Adipocyte (in vitro differentiated cells): ENCODE results near the gene RSU1.
"Not testable (repeated sequence)": the region's sequence is repeated elsewhere in the genome, so short reads cannot be mapped to it uniquely, and the experiment has no call there.

Experiments
- DNase-seq: peaks from one replicate; pipeline ENCODE4 v3.0.0-alpha.2; 2015; ENCODE audit warnings: low read depth
- H3K27me3 ChIP-seq: replicated peaks from 2 replicates; pipeline ENCODE4 v1.7.0; 2013; ENCODE audit warnings: mild to moderate bottlenecking, low read length, moderate library complexity; ENCODE audit not compliant: control insufficient read depth, insufficient read depth
- H3K36me3 ChIP-seq: 2 replicates; pipeline ENCODE4 v1.7.0; 2013; ENCODE audit warnings: low read length, mild to moderate bottlenecking, moderate library complexity; ENCODE audit not compliant: control insufficient read depth, insufficient read depth, severe bottlenecking
- H3K4me1 ChIP-seq: 2 replicates; pipeline ENCODE4 v1.7.0; 2013; ENCODE audit warnings: mild to moderate bottlenecking, low read length, moderate library complexity; ENCODE audit not compliant: control insufficient read depth, insufficient read depth
- H3K4me3 ChIP-seq: 2 replicates; pipeline ENCODE4 v1.7.0; 2013; ENCODE audit warnings: mild to moderate bottlenecking, low read length, moderate library complexity
- H3K9ac ChIP-seq: 2 replicates; pipeline ENCODE4 v1.7.0; 2013; ENCODE audit warnings: mild to moderate bottlenecking, low read length, moderate library complexity
- H3K9me3 ChIP-seq: 2 replicates; pipeline ENCODE4 v1.7.0; 2013; ENCODE audit warnings: mild to moderate bottlenecking, low read length, moderate library complexity; ENCODE audit not compliant: control insufficient read depth

The RSU1 gene

GRCh38 chr10:16756561-16757221, 60.5 kb downstream of the RSU1 start:
- Histone ChIP-seq H3K4me3 (no peak overlapping the region), H3K4me1 (peaks cover 8% of the 10 kb centered on the region), H3K9ac (no peak overlapping the region), H3K27me3 (no peaks in the 10 kb centered on the region), H3K36me3 (peaks cover 29% of the 10 kb centered on the region), H3K9me3 (no peaks in the 10 kb centered on the region)
- peak; percentile 20 for DNase-seq

GRCh38 chr10:16754765-16755164, 62.5 kb downstream of the RSU1 start:
- H3K27me3 ChIP-seq, result no peaks in the 10 kb centered on the region
- no peaks in the 10 kb centered on the region for H3K9me3 ChIP-seq
- peaks cover 8% of the 10 kb centered on the region for H3K4me1 ChIP-seq
- H3K9ac ChIP-seq, result no peak overlapping the region
- peaks cover 49% of the 10 kb centered on the region for H3K36me3 ChIP-seq
- H3K4me3 ChIP-seq, result no peak overlapping the region
- DNase-seq, result no peak

GRCh38 chr10:16752849-16753248, 64.4 kb downstream of the RSU1 start:
- not testable (repeated sequence) for H3K9me3 ChIP-seq, H3K4me1 ChIP-seq, DNase-seq, H3K9ac ChIP-seq, H3K27me3 ChIP-seq, H3K4me3 ChIP-seq
- H3K36me3 ChIP-seq, result peaks cover 50% of the 10 kb centered on the region

- Histone ChIP-seq H3K4me3 (no peak overlapping the region), H3K36me3 (peaks cover 47% of the 10 kb centered on the region), H3K27me3 (no peaks in the 10 kb centered on the region), H3K9ac (no peak overlapping the region), H3K4me1 (peaks cover 8% of the 10 kb centered on the region), H3K9me3 (no peaks in the 10 kb centered on the region)
- DNase-seq, result no peak
These were observed 65.1 kb downstream of the RSU1 start for GRCh38 chr10:16752099-16752498.

- Histone ChIP-seq H3K4me3 (no peak overlapping the region), H3K27me3 (no peaks in the 10 kb centered on the region), H3K9me3 (no peaks in the 10 kb centered on the region), H3K36me3 (peaks cover 48% of the 10 kb centered on the region), H3K4me1 (peaks cover 4% of the 10 kb centered on the region), H3K9ac (no peak overlapping the region)
- no peak for DNase-seq
These were observed 66.0 kb downstream of the RSU1 start for GRCh38 chr10:16751244-16751643.

GRCh38 chr10:16750461-16750860, 66.8 kb downstream of the RSU1 start:
- no peaks in the 10 kb centered on the region for H3K4me1 ChIP-seq
- no peak overlapping the region for H3K9ac ChIP-seq
- DNase-seq, result no peak
- no peaks in the 10 kb centered on the region for H3K27me3 ChIP-seq
- H3K9me3 ChIP-seq, result no peaks in the 10 kb centered on the region
- H3K4me3 ChIP-seq, result no peak overlapping the region
- peaks cover 51% of the 10 kb centered on the region for H3K36me3 ChIP-seq

GRCh38 chr10:16748749-16749148, 68.5 kb downstream of the RSU1 start:
- no peaks in the 10 kb centered on the region for H3K27me3 ChIP-seq
- H3K4me1 ChIP-seq, result no peaks in the 10 kb centered on the region
- DNase-seq, result no peak
- no peak overlapping the region for H3K4me3 ChIP-seq
- peaks cover 60% of the 10 kb centered on the region for H3K36me3 ChIP-seq
- H3K9ac ChIP-seq, result no peak overlapping the region
- H3K9me3 ChIP-seq, result no peaks in the 10 kb centered on the region

- Histone ChIP-seq H3K9me3 (no peaks in the 10 kb centered on the region), H3K36me3 (peaks cover 67% of the 10 kb centered on the region), H3K4me3 (no peak overlapping the region), H3K27me3 (no peaks in the 10 kb centered on the region), H3K9ac (no peak overlapping the region), H3K4me1 (no peaks in the 10 kb centered on the region)
- no peak for DNase-seq
These were observed 70.4 kb downstream of the RSU1 start for GRCh38 chr10:16746856-16747255.

- H3K27me3 ChIP-seq, result no peaks in the 10 kb centered on the region
- no peak for DNase-seq
- no peak overlapping the region for H3K9ac ChIP-seq
- peaks cover 60% of the 10 kb centered on the region for H3K36me3 ChIP-seq
- H3K9me3 ChIP-seq, result no peaks in the 10 kb centered on the region
- no peaks in the 10 kb centered on the region for H3K4me1 ChIP-seq
- H3K4me3 ChIP-seq, result no peak overlapping the region
These were observed 72.2 kb downstream of the RSU1 start for GRCh38 chr10:16745061-16745460.

GRCh38 chr10:16742165-16742960, 74.9 kb downstream of the RSU1 start:
- Histone ChIP-seq H3K27me3 (no peaks in the 10 kb centered on the region), H3K4me1 (no peaks in the 10 kb centered on the region), H3K4me3 (no peak overlapping the region), H3K36me3 (peaks cover 56% of the 10 kb centered on the region), H3K9ac (no peak overlapping the region), H3K9me3 (peaks cover 3% of the 10 kb centered on the region)
- no peak for DNase-seq

GRCh38 chr10:16741540-16741939, 75.7 kb downstream of the RSU1 start:
- no peak overlapping the region for H3K9ac ChIP-seq
- no peaks in the 10 kb centered on the region for H3K4me1 ChIP-seq
- H3K9me3 ChIP-seq, result peaks cover 5% of the 10 kb centered on the region
- H3K36me3 ChIP-seq, result peaks cover 54% of the 10 kb centered on the region
- no peak for DNase-seq
- H3K27me3 ChIP-seq, result no peaks in the 10 kb centered on the region
- no peak overlapping the region for H3K4me3 ChIP-seq
